ENCODE results near the gene CPNE7. TPM values are rescaled to one million over a fixed set of nuclear protein-coding genes. Genes with fewer than 3 reads are reported as not detected.
"Not testable (repeated sequence)": the region's sequence is repeated elsewhere in the genome, so short reads cannot be mapped to it uniquely, and the experiment has no call there.

CPNE7 gene
- total and polyA plus RNA-seq, 9 of the 15 experiments (the other 6 are each of a cell fraction or from before 2014, with no cell fraction given) = 0.30 to 73.4 (median 32.7) TPM

- Histone ChIP-seq H3K27me3 (ENCODE audit: control insufficient read depth in 2 of 2, insufficient read depth in 2 of 2, low read length in 2 of 2) (peaks cover 10 to 53% of the 10 kb centered on the region in 2 experiments), H3K4me1 (replicated peaks in 1 of 2; ENCODE audit: control insufficient read depth in 2 of 2, insufficient read depth in 2 of 2, low read length in 2 of 2) (peaks cover 0 to 46% of the 10 kb centered on the region in 2 experiments; a peak in 2 of 5 replicates)
- ATAC-seq; BruUV-seq (replicated peaks); H3K4me2 ChIP-seq (ENCODE audit: insufficient read depth, low read length); H3K79me2 ChIP-seq (ENCODE audit: control insufficient read depth, insufficient read depth, low read length); H2AFZ ChIP-seq (ENCODE audit: low read depth, low read length); H3K9me3 ChIP-seq (replicated peaks; ENCODE audit: control insufficient read depth, insufficient read depth, low read depth, low read length); H3K9me1 ChIP-seq (ENCODE audit: control insufficient read depth, insufficient read depth, low read length); DNase-seq (ENCODE audit: extremely low read depth in 1 of 4, low spot score in 3 of 4); H3K4me3 ChIP-seq; H4K20me1 ChIP-seq (replicated peaks; ENCODE audit: control insufficient read depth, insufficient read depth, low read length); H3K27ac ChIP-seq (ENCODE audit: extremely low read depth, low read depth, low read length); CTCF ChIA-PET (ENCODE audit: low intra/inter-chr PET ratio); H3K9ac ChIP-seq (ENCODE audit: insufficient read depth in 1 of 2, low read depth in 2 of 2, low read length in 2 of 2); H3K36me3 ChIP-seq (ENCODE audit: control insufficient read depth, insufficient read depth, low read length); in situ Hi-C loops (cut with MboI); TF ChIP-seq ETV6 (CRISPR knock-in tag; IDR thresholded peaks at IDR 0.05; ENCODE audit: borderline replicate concordance): not testable (repeated sequence)
- WGBS (ENCODE audit: insufficient coverage, low coverage, missing lambda C conversion rate) = 0% methylated on average over 1 of the region's 2 CpGs
- intact Hi-C loops (cut with micrococcal nuclease) = loop anchor here (5.0 kb wide), 1 partner anchor 32 kb away; no protein-coding TSS in a partner anchor
- peak in 1 of 2 experiments; percentile 71; a peak in 2 of 4 replicates for TF ChIP-seq ETV6 (IDR thresholded peaks at IDR 0.05; ENCODE audit: borderline replicate concordance in 1 of 2, low read depth in 2 of 2, low read length in 1 of 2)
- peak; percentile 49 for TF ChIP-seq PCBP1 (IDR thresholded peaks at IDR 0.05; ENCODE audit: low read depth, low read length, poor library complexity, severe bottlenecking)
- POLR2A ChIA-PET = interaction anchor here (0.6 to 1.4 kb wide), 5 partner anchors 10 to 69 kb away, joined by 3 to 5 read pairs (median 3); partner anchors contain the start of genes CHMP1A and SPATA33
- FAIRE-seq = peak; percentile 35
These were observed 59.2 kb downstream of the CPNE7 start for GRCh38 chr16:89634463-89635385.

Measured in K562 (cell line).